ENCODE data around the gene MESP2.

DNA sequence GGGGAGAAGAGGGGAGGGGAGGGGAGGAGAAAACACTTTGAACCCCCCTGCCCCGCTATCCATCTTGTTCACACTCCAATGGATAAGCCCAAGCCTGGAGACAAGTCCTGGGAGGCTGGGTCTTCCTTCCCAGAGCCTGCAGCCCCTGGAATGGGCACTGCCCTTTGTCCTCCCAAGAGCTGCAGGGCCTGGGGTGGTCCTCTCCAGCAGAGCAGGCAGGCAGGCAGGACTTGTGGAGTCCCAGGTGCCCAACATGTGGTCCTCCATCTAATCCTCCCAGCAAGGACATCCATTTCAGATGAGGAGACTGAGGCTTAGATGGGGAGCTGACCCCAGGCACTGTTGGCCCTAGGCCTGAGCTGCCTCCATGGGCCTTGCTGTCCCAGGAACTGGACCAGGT lies 10.4 kb upstream of the MESP2 start:
- TF ChIP-seq, protein P1, sequence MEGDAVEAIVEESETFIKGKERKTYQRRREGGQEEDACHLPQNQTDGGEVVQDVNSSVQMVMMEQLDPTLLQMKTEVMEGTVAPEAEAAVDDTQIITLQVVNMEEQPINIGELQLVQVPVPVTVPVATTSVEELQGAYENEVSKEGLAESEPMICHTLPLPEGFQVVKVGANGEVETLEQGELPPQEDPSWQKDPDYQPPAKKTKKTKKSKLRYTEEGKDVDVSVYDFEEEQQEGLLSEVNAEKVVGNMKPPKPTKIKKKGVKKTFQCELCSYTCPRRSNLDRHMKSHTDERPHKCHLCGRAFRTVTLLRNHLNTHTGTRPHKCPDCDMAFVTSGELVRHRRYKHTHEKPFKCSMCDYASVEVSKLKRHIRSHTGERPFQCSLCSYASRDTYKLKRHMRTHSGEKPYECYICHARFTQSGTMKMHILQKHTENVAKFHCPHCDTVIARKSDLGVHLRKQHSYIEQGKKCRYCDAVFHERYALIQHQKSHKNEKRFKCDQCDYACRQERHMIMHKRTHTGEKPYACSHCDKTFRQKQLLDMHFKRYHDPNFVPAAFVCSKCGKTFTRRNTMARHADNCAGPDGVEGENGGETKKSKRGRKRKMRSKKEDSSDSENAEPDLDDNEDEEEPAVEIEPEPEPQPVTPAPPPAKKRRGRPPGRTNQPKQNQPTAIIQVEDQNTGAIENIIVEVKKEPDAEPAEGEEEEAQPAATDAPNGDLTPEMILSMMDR (conservative IDR thresholded peaks at IDR 0.05 in 1 of 2, IDR thresholded peaks at IDR 0.05 in 1 of 2; ENCODE audit: extremely low read depth in 1 of 2, insufficient read depth in 1 of 2, low read depth in 1 of 2, low read length in 2 of 2) = no peak
- TF ChIP-seq EZH2 (IDR thresholded peaks at IDR 0.05; ENCODE audit: borderline replicate concordance, low read length) = no peak
